Measurements from ENCODE around the gene SCAND1. TPM values are rescaled to one million over a fixed set of nuclear protein-coding genes. Genes with fewer than 3 reads are reported as not detected.
A peak's percentile ranks its signal among the peaks of the same experiment; 100 is the strongest.
"Not testable (repeated sequence)": the region's sequence is repeated elsewhere in the genome, so short reads cannot be mapped to it uniquely, and the experiment has no call there.

The SCAND1 gene
- total and polyA plus RNA-seq, 7 donors: 37.4 to 90.7 (median 70.2) TPM

- Histone ChIP-seq H3K27ac (peak overlapping the region; percentile 98), H3K9me3 (no peaks in the 10 kb centered on the region), H3K27me3 (ENCODE audit: insufficient read depth in 3 of 3, low read length in 2 of 3) (no peaks in the 10 kb centered on the region), H3K4me3 (peak overlapping the region; percentile 93), H3K4me1 (peaks cover 24% of the 10 kb centered on the region), H3K36me3 (ENCODE audit: insufficient read depth in 1 of 2, low read depth in 1 of 2) (no peaks in the 10 kb centered on the region)
- intact Hi-C loops (cut with DNase I): no loop called here
- ATAC-seq (peak in 2 of 4 donors; percentile 9 to 21), DNase-seq (no peak)
- 2% methylated on average over 19 of the region's 19 CpGs for WGBS, 3 donors
- TF ChIP-seq CTCF (IDR thresholded peaks at IDR 0.05): no peak
Observed at GRCh38 chr20:35954907-35955251, 577 bp upstream of the SCAND1 start.

GRCh38 chr20:35953387-35954199 lies 709 bp downstream of the SCAND1 start:
- DNase-seq: peak; percentile 52 to 79
- no peak for TF ChIP-seq CTCF (IDR thresholded peaks at IDR 0.05)
- Histone ChIP-seq H3K27ac (peak overlapping the region; percentile 98), H3K9me3 (no peaks in the 10 kb centered on the region), H3K4me3 (peak overlapping the region; percentile 93), H3K36me3 (ENCODE audit: insufficient read depth in 1 of 2, low read depth in 1 of 2) (peaks cover 0 to 5% of the 10 kb centered on the region in 2 donors), H3K4me1 (peaks cover 24% of the 10 kb centered on the region), H3K27me3 (ENCODE audit: insufficient read depth in 3 of 3, low read length in 2 of 3) (no peaks in the 10 kb centered on the region)
- WGBS, 3 donors: 1 to 2% (median 1%) methylated on average over 59 to 65 of the region's 65 CpGs
- peak; percentile 32 to 57 (median 43) for ATAC-seq
- intact Hi-C loops (cut with DNase I): no loop called here

GRCh38 chr20:35952480-35953386 lies 1.6 kb downstream of the SCAND1 start:
- Histone ChIP-seq H3K27me3 (ENCODE audit: insufficient read depth in 3 of 3, low read length in 2 of 3) (no peaks in the 10 kb centered on the region), H3K36me3 (ENCODE audit: insufficient read depth in 1 of 2, low read depth in 1 of 2) (peaks cover 0 to 13% of the 10 kb centered on the region in 2 donors), H3K27ac (peak overlapping the region; percentile 98), H3K4me3 (peak overlapping the region; percentile 93), H3K4me1 (peaks cover 24% of the 10 kb centered on the region), H3K9me3 (no peaks in the 10 kb centered on the region)
- intact Hi-C loops (cut with DNase I): no loop called here
- DNase-seq: no peak
- TF ChIP-seq CTCF (IDR thresholded peaks at IDR 0.05): no peak
- 48 to 58% (median 51%) methylated on average over 6 of the region's 6 CpGs for WGBS, 3 donors
- ATAC-seq: no peak

GRCh38 chr20:35952080-35952479 lies 2.2 kb downstream of the SCAND1 start:
- 87 to 96% (median 89%) methylated on average over 14 of the region's 14 CpGs for WGBS, 3 donors
- Histone ChIP-seq H3K4me1 (peaks cover 24% of the 10 kb centered on the region), H3K4me3 (peak overlapping the region; percentile 93), H3K27ac (peak overlapping the region; percentile 98), H3K36me3 (ENCODE audit: insufficient read depth in 1 of 2, low read depth in 1 of 2) (peaks cover 0 to 20% of the 10 kb centered on the region in 2 donors)
- DNase-seq; ATAC-seq; H3K27me3 ChIP-seq (ENCODE audit: insufficient read depth in 3 of 3, low read length in 2 of 3); H3K9me3 ChIP-seq; intact Hi-C loops (cut with DNase I): not testable (repeated sequence)

- H3K27me3 ChIP-seq (ENCODE audit: insufficient read depth in 3 of 3, low read length in 2 of 3): no peaks in the 10 kb centered on the region
- intact Hi-C loops (cut with DNase I): no loop called here
- peaks cover 0 to 32% of the 10 kb centered on the region in 2 donors for H3K36me3 ChIP-seq (ENCODE audit: insufficient read depth in 1 of 2, low read depth in 1 of 2)
- H3K4me3 ChIP-seq: no peak overlapping the region
- ATAC-seq: no peak
- TF ChIP-seq CTCF (IDR thresholded peaks at IDR 0.05): no peak
- peaks cover 19% of the 10 kb centered on the region for H3K4me1 ChIP-seq
- no peak for DNase-seq
- H3K9me3 ChIP-seq: no peaks in the 10 kb centered on the region
- 91 to 94% (median 92%) methylated on average over 7 of the region's 7 CpGs for WGBS, 3 donors
- H3K27ac ChIP-seq: no peak overlapping the region
Observed at GRCh38 chr20:35950093-35950492, 4.2 kb downstream of the SCAND1 start.

All from psoas muscle (tissue), 8 donors.